Fibroblast of the aortic adventitia (primary cell): ENCODE results near the gene MAP3K4. TPM values are rescaled to one million over a fixed set of nuclear protein-coding genes. Genes with fewer than 3 reads are reported as not detected.

ENCODE experiments used
- DNase-seq: peaks from one replicate; pipeline ENCODE4 v3.0.0-alpha.2; 2010; ENCODE audit warnings: low read depth
- H3K4me3 ChIP-seq: 2 replicates; pipeline ENCODE4 v1.5.1; 2011; ENCODE audit warnings: low read depth, mild to moderate bottlenecking, control low read depth, low read length, moderate library complexity
- CTCF ChIP-seq: IDR thresholded peaks from 2 replicates; pipeline ENCODE4 v1.5.1; 2011; ENCODE audit warnings: mild to moderate bottlenecking, low read length, control low read depth, inconsistent platforms; ENCODE audit not compliant: insufficient read depth
- total RNA-seq: library from RNA; depleted of rRNA; stranded (reverse); fragments of >200 nt; gene quantifications from 2 replicates; pipeline ENCODE4 v1.2.3, GENCODE V29; 2012; ENCODE audit warnings: low replicate concordance

Gene MAP3K4
- total RNA-seq, 1 donor: 25.0 TPM

- TF ChIP-seq CTCF: no peak
- no peak for DNase-seq
- no peak overlapping the region for H3K4me3 ChIP-seq
Observed at GRCh38 chr6:161068321-161068741, 76.8 kb downstream of the MAP3K4 start.

GRCh38 chr6:161073930-161074329 is 82.4 kb downstream of the MAP3K4 start:
- no peak for DNase-seq
- no peak overlapping the region for H3K4me3 ChIP-seq
- TF ChIP-seq CTCF: no peak

- no peak for TF ChIP-seq CTCF
- no peak for DNase-seq
Observed at GRCh38 chr6:161074496-161075121, 83.0 kb downstream of the MAP3K4 start.

GRCh38 chr6:161076181-161076677 is 84.7 kb downstream of the MAP3K4 start:
- H3K4me3 ChIP-seq: no peak overlapping the region
- no peak for DNase-seq
- TF ChIP-seq CTCF: no peak

More at GRCh38 chr6:161074496-161075121, 83.0 kb downstream of the MAP3K4 start:
- H3K4me3 ChIP-seq: no peak overlapping the region

- peak; percentile 42 for DNase-seq
- no peak overlapping the region for H3K4me3 ChIP-seq
Observed at GRCh38 chr6:161079566-161080262, 88.1 kb downstream of the MAP3K4 start.

GRCh38 chr6:161080263-161080970 is 88.8 kb downstream of the MAP3K4 start:
- no peak overlapping the region for H3K4me3 ChIP-seq
- no peak for TF ChIP-seq CTCF
- DNase-seq: no peak

More at GRCh38 chr6:161079566-161080262, 88.1 kb downstream of the MAP3K4 start:
- no peak for TF ChIP-seq CTCF
